WTC11 (cell line): ENCODE results near the gene ARHGEF25.

Experiments used
- ATF1 ChIP-seq: sonication (generic); formaldehyde crosslinking; IDR thresholded peaks from 2 replicates; pipeline ENCODE4 v1.8.1; 2023; ENCODE audit warnings: mild to moderate bottlenecking, moderate library complexity, missing genetic modification reagents
- JUN ChIP-seq: sonication (generic); formaldehyde crosslinking; IDR thresholded peaks from 2 replicates; pipeline ENCODE4 v1.8.0; 2023; ENCODE audit warnings: mild to moderate bottlenecking, missing genetic modification reagents
- MXD4 ChIP-seq: fragments of 250-450 bp; sonication (Bioruptor Pico); IDR thresholded peaks from 2 replicates; pipeline ENCODE4 v1.8.0; 2021; ENCODE audit warnings: mild to moderate bottlenecking, moderate library complexity, borderline replicate concordance
- ZNF317 ChIP-seq: sonication (generic); formaldehyde crosslinking; IDR thresholded peaks from 2 replicates; pipeline ENCODE4 v1.8.1; 2023; ENCODE audit warnings: low read depth, mild to moderate bottlenecking, moderate library complexity, missing genetic modification reagents, borderline replicate concordance
- TF ChIP-seq, protein P1 (sequence below): sonication (generic); formaldehyde crosslinking; IDR thresholded peaks from 2 replicates; pipeline ENCODE4 v1.8.0; 2023; ENCODE audit warnings: missing genetic modification reagents, mild to moderate bottlenecking, borderline replicate concordance
- TF ChIP-seq, protein P2 (sequence below): fragments of 200-600 bp; IDR thresholded peaks from 2 replicates; pipeline ENCODE4 v1.8.0; 2022; ENCODE audit warnings: antibody characterized with exemption

DNA sequence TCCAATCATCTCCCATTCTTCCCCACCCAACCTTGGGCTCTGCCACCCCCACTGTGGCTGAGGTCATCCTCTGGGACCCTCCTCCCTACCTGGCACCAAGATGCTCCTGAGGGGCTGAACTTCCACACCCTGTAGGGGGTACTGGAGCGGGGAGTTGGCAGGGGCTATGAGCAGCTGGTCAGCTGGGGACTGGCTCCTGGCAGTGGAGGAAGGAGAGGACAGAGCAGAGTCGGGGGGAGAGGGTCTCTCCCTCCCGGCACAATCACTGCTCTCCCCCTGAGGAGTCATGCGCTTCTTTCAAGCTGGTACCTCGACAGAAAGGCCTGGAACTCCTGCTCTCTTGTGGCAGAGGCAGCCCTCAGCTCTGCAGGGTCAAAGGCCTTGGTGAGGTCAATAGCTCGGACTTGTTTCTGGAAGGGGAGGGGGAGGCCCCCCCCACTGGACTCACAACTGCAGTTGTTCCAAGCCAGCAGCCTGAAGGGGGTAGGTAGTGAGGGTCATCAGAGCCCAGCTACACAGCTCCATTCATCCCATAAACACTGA is 19.7 kb downstream of the ARHGEF25 start:
- TF ChIP-seq, protein P1, sequence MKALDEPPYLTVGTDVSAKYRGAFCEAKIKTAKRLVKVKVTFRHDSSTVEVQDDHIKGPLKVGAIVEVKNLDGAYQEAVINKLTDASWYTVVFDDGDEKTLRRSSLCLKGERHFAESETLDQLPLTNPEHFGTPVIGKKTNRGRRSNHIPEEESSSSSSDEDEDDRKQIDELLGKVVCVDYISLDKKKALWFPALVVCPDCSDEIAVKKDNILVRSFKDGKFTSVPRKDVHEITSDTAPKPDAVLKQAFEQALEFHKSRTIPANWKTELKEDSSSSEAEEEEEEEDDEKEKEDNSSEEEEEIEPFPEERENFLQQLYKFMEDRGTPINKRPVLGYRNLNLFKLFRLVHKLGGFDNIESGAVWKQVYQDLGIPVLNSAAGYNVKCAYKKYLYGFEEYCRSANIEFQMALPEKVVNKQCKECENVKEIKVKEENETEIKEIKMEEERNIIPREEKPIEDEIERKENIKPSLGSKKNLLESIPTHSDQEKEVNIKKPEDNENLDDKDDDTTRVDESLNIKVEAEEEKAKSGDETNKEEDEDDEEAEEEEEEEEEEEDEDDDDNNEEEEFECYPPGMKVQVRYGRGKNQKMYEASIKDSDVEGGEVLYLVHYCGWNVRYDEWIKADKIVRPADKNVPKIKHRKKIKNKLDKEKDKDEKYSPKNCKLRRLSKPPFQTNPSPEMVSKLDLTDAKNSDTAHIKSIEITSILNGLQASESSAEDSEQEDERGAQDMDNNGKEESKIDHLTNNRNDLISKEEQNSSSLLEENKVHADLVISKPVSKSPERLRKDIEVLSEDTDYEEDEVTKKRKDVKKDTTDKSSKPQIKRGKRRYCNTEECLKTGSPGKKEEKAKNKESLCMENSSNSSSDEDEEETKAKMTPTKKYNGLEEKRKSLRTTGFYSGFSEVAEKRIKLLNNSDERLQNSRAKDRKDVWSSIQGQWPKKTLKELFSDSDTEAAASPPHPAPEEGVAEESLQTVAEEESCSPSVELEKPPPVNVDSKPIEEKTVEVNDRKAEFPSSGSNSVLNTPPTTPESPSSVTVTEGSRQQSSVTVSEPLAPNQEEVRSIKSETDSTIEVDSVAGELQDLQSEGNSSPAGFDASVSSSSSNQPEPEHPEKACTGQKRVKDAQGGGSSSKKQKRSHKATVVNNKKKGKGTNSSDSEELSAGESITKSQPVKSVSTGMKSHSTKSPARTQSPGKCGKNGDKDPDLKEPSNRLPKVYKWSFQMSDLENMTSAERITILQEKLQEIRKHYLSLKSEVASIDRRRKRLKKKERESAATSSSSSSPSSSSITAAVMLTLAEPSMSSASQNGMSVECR (CRISPR knock-in tag) = no peak
- no peak for TF ChIP-seq ATF1
- TF ChIP-seq MXD4 (CRISPR knock-in tag) = no peak
- TF ChIP-seq, protein P2, sequence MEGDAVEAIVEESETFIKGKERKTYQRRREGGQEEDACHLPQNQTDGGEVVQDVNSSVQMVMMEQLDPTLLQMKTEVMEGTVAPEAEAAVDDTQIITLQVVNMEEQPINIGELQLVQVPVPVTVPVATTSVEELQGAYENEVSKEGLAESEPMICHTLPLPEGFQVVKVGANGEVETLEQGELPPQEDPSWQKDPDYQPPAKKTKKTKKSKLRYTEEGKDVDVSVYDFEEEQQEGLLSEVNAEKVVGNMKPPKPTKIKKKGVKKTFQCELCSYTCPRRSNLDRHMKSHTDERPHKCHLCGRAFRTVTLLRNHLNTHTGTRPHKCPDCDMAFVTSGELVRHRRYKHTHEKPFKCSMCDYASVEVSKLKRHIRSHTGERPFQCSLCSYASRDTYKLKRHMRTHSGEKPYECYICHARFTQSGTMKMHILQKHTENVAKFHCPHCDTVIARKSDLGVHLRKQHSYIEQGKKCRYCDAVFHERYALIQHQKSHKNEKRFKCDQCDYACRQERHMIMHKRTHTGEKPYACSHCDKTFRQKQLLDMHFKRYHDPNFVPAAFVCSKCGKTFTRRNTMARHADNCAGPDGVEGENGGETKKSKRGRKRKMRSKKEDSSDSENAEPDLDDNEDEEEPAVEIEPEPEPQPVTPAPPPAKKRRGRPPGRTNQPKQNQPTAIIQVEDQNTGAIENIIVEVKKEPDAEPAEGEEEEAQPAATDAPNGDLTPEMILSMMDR = no peak
- TF ChIP-seq JUN (CRISPR knock-in tag) = no peak
- TF ChIP-seq ZNF317 (CRISPR knock-in tag) = no peak
